Adrenal gland (tissue), 5 donors: Measurements from ENCODE around the gene GPAM.

Experiments used
- POLR2A ChIP-seq, 2 donors: fragments of 450-650 bp; IDR thresholded peaks; one replicate each; pipeline ENCODE4 v1.6.1; 2017; ENCODE audit warnings: antibody characterized with exemption in 2 of 2, mild to moderate bottlenecking in 2 of 2, moderate library complexity in 1 of 2
- TF ChIP-seq, protein P1 (sequence below), 6 experiments: fragments of 450-650 bp in 4 of 6; fragments of 200-600 bp in 2 of 6; sonication (generic) in 1 of 6; IDR thresholded peaks; 1 replicate in 5 of 6; 2 replicates in 1 of 6; pipeline versions ENCODE4 v1.5.1 to v1.8.0; 2016 to 2021; ENCODE audit warnings: antibody characterized with exemption in 6 of 6, mild to moderate bottlenecking in 2 of 6, moderate library complexity in 1 of 6
- donor health status: DM: no; HTN: no; CAD: no.

DNA sequence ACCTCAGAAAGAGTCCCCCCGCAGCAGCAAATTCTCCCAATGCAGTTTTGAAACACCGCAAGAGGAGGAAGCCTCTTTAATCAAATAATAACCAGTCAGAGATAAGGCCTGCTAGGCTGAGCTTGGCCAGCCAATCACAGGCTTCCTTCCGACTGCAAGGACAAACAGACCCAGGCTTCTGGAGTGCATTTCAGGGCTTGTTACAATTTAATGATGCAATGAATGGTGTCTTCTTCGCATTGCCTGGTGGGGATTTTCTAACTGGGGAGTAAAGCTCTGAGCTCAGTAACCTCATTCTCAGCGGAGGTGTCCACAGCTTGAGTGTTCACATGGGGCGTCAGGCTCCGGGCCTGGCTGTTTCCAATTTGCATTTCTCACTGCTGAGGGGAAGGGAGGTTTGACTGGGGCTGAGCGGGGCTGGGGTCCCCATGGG lies 31.8 kb upstream of the GPAM start:
- TF ChIP-seq, protein P1, sequence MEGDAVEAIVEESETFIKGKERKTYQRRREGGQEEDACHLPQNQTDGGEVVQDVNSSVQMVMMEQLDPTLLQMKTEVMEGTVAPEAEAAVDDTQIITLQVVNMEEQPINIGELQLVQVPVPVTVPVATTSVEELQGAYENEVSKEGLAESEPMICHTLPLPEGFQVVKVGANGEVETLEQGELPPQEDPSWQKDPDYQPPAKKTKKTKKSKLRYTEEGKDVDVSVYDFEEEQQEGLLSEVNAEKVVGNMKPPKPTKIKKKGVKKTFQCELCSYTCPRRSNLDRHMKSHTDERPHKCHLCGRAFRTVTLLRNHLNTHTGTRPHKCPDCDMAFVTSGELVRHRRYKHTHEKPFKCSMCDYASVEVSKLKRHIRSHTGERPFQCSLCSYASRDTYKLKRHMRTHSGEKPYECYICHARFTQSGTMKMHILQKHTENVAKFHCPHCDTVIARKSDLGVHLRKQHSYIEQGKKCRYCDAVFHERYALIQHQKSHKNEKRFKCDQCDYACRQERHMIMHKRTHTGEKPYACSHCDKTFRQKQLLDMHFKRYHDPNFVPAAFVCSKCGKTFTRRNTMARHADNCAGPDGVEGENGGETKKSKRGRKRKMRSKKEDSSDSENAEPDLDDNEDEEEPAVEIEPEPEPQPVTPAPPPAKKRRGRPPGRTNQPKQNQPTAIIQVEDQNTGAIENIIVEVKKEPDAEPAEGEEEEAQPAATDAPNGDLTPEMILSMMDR (IDR thresholded peaks at IDR 0.05), result peak in 1 of 6 experiments; percentile 6
- peak in 1 of 2 donors; percentile 87 for TF ChIP-seq POLR2A (IDR thresholded peaks at IDR 0.05)
